HG02840 (cell line): ENCODE data around the gene UBE2M.
A peak's percentile ranks its signal among the peaks of the same experiment; 100 is the strongest.
"Not testable (repeated sequence)": the region's sequence is repeated elsewhere in the genome, so short reads cannot be mapped to it uniquely, and the experiment has no call there.

Experiments used
- ATAC-seq: cut with Tn5 transposase; IDR thresholded peaks from one replicate; pipeline ENCODE4 v1.9.1; 2021; ENCODE audit warnings: mild to moderate bottlenecking, moderate library complexity, moderate number of reproducible peaks; ENCODE audit not compliant: unreplicated experiment, low FRiP score

UBE2M gene

DNA sequence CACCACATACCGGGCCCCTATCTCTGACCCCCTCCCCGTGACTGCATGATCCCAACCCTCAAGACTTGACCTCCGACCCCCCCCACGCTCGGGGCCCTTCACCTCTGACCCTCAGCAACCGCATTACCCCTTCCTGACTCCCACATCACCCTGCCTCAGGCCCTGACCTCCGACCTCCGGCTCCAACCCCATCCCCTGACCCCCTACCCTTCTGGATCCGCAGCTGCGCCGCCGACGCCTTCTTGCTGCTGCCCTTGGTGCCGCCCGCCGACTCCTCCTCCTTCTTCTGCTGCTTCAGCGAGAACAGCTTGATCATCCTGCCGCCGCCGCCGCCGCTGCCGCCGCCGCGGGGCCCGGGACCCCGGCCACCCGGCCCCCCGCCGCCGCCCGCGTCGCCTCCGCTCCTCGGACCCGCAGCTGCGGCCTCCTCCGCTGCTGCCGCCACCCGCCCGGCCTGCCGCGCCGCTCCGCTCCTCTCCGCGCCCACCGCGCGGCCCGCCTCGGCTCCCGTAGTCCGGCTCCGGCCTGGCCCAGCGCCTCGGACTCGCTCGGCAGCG is at the start of gene UBE2M:
UBE2M (minus strand) TSS at position 546 of the 557 bp plus-strand sequence; CDS start at position 316, 230 bp downstream.
- ATAC-seq, result no peak

DNA sequence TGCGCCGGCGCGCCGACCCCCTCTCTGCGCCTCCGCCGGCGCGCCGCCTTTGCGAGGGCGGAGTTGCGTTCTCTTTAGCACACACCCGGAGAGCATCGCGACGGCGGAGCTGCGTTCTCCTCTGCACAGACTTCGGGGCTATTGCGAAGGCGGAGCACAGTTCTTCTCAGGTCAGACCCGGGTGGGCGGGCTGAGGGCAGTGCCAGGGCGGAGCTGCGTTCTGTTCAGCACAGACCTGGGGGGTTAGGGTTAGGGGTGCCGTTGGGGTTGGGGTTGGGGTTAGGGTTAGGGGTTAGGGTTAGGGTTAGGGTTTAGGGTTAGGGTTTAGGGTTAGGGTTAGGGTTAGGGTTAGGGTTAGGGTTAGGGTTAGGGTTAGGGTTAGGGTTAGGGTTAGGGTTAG is 48.8 kb upstream of the UBE2M start:
- not testable (repeated sequence) for ATAC-seq

DNA sequence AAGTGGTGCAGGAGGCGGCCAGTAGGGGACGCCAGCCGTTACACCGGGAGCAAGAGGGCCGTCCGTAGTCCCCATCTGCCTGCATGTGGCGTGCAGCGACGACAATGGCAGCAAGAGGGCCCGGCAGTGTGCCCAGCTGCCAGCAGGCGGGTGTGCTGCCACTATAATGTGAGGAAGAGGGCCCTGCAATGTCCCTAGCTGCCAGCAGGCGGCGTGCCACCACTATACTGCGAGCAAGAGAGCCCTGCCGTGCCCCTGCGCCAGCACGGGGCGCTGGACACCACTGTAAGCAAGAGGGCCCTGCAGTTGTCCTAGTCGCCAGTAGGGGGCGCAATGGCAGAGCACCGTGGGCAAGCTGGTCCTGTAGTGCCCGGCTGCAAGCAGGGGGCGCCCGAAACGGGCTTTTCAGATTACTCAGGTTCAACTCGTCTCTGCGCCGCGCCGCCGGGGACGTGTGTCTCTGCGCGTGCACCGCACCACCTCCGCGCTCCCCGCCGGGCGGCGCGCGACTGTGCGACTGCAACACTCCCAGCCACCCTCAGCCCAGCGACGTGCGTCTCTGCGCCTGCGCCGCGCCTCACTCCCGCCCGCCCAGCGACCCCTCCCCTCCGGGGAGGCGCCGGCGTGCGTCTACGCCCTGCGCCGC is 48.0 kb upstream of the UBE2M start:
- ATAC-seq, result not testable (repeated sequence)

DNA sequence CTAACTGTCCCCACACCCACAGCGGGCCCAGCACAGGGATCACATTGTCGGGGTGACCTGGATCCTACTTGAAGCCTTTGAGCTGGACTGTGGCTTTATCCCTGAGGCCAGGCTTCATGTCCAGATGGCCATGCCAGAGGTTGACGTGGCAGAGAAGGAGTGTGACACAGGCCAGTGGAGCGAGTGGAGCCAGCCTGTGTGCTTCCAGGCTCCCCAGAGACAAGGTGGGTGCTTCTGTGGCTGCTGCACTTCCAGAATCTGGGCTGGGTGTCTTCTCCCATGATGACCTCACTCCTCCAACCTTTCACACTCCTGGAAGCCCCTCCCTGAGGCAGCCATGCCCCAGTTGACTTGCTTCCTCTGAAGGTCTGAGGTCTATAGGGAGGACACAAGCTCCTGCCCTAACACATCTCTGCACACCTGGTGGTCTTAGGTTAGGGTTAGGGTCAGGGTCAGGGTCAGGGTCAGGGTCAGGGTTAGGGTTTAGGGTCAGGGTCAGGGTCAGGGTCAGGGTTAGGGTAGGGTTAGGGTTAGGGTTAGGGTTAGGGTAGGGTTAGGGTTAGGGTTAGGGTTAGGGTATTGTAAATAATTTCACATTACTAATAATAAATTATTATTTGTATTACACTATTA is 27.8 kb upstream of the UBE2M start:
- ATAC-seq, result no peak

DNA sequence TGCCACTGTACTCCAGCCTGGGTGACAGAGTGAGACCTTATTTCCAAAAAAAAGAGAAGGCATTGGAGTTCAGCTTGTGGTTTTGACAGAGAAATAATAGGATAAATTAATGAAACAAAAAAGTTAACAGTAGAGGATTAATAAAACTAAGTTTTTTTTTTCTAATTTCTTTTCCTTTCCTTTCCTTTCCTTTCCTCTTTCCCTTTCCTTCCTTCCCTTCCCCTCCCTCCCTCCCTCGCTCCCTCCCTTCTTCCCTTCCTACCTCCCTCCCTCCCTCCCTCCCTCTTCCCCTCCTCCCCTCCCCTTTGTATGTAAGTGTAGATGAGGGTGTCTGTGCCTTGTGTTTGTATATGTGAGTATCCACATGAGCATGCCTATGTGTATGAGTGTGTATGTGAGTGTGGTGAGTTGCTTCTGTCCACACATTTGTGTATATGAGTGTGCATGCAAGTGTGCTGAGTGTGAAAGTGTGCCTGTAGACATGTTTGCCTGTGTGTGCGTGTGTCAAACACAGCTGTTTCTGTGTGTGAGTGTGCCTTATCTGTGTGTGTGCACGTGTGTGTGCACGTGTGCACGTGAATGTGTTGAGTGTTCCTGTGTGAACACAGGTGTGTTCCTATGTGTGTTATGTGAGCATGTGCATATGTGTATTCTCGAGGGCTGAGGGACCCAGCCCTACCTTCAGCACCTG is 27.2 kb upstream of the UBE2M start:
- ATAC-seq, result no peak

DNA sequence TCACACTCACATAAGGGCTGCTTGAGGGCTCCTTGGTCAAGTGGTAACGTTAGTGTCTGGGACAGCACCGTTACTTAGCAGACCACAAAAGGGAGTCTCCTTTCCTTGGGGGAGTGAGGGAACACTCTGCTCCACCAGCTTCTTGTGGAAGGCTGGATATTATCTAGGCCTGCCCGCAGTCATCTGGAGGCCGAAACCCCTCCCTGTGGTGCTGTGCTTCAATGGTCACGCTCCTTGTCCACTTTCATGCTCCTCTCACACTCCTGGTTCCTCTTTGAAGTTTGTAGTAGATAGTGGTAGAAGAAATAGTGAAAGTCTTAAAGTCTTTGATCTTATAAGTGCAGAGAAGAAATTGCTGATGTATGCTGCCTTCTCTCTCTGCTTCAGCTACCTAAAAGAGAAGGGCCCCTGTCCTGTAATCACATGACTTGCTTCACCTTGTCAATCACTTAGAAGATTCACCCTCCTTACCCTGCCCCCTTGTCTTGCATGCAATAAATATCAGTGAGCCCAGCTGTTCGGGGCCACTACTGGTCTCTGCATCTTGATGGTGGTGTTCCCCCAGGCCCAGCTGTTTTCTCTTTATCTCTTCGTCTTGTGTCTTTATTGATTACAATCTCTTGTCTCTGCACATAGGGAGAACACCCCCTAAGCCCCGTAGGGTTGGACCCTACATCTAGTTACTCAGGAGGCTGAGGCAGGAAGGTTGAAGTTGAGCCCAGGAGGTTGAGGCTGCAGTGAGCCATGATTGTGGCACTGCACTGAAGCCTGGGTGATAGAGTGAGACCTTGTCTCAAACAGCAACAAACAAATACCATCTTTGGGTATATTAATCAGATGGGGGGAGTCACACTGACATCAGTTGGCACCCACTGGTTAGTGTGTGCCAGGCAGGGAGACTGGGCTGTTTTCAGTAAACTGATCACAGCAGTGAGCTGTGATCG is 26.4 kb upstream of the UBE2M start:
- ATAC-seq, result no peak

DNA sequence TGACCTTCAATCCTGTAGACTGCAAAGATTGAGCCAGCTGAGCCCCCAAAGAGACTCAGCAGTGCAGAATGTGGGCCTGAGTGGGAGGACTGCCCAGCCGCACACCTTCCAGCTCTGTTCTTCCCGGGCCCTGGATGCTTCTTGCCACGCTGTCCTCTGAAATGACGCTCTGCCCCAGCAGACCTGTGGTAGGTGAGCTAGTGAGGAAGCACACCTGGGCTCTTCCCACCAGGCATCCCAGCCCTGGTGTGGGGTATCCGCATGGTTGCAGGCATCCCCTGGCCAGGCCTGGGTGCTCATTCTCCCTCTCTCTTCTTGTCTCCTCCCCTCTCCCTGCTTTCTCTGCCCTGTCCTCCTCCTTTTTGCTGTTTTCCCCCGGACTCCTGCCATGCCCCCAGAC is 24.6 kb upstream of the UBE2M start:
- no peak for ATAC-seq

DNA sequence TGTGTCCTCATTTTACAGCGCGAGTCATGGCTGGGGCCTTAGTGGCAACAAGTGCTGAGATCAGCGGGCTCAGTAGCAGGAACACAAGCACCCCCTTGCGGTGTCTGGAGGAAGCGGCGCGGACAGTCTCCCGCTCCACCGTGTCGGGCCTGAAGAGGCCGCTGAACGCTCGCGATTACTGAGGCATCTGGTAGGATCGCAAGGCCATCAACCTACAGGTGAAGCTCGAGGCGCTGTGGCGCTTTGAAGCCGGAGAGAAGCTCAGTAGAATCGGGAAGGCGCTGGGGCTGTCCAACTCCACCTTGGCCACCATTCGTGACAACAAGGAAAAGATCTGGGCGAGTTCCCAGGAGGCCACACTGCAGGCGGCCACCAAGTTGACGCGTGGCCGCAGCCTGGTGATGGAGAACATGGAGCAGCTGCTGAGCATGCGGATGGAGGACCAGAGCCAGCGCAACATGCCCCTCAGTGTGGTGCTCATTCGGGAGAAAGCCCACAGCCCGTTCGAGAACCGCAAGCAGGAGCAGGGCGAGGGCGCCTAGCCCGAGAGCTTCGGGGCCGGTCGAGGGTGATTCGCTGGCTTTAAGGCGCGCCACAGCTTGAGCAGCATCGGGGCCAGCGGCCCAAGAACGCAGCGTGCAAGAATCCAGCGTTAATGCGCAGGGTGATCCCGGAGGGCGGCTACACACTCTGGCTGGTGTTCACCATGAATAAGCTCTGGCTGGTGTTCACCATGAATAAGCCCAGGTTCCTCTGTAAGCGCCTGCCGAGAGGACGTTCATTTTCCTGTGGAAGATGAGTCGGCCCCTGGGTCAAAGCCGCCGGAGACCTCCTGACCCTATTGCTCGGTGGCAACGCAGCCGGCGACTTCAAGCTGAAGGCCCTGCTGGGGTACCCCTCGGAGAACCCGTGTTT is 23.1 kb upstream of the UBE2M start:
- no peak for ATAC-seq

DNA sequence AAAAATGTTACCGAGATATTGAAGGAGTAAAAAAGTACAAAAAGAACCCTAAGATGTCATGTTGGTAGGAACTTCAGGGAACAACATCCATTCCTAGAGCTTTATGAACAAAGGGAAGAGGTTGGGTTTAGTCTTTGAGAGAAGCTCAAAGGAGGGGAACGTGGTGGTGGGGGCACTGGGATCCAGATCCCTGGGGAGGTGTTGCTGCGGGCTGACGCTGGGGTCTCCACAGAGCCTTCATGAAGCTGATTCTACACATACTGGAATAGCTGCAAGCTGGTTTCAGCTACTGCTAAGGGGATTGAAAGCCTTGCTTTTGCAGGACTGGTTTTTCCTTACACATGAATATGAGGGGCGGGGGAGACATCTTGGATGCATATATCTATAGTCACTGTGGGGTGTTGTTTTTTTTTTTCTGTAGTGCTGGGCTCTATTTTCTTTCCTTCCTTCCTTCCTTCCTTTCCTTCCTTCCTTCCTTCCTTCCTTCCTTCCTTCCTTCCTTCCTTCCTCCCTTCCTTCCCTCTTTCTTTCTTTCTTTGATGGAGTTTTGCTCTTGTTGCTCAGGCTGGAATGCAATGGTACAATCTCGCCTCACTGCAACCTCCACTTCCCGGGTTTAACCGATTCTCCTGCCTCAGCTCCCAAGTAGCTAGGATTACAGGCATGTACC is 21.2 kb upstream of the UBE2M start:
- ATAC-seq, result no peak

DNA sequence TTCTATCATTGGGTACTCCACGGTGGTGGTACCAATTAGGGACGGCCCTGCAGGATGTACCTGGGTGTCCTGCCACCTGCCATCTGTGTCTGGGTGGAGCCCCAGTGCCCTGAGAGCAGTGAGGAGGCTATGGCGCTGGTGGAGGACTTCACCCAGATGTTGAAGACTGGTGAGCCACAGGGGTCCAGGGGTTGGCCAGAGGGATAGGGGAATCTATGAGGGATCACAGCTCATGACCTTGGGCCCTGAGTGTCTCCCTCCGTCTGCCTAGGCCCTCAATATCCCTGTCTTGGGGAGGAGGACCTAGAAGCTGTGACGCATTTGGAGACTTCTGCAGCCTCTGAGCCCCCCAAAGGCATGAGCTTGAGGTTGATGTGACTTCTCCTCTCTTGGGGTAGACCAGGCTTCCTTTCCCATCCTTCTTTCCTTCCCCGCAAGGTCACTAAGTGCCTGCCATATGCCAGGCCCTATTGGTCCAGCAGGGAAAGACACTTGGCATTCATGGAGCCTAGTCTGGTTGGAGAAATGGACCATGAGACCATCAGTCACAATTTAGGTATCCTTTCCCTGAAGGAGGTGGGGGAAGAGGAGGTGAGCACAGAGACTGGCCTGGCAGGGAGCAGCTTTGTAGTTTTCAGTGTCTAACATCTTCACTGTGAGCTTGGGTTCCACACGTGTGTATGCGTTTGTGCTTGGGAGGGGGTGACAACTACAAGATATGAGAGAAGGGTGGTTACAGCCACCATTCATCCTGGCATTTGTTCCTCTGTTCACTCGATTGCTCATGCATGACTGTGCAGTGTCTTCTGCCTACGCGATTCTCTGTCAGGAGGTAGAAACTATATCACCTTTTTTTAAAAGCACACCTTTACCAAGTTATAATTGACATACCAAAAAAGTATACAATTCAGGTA is 19.9 kb upstream of the UBE2M start:
- ATAC-seq, result no peak

DNA sequence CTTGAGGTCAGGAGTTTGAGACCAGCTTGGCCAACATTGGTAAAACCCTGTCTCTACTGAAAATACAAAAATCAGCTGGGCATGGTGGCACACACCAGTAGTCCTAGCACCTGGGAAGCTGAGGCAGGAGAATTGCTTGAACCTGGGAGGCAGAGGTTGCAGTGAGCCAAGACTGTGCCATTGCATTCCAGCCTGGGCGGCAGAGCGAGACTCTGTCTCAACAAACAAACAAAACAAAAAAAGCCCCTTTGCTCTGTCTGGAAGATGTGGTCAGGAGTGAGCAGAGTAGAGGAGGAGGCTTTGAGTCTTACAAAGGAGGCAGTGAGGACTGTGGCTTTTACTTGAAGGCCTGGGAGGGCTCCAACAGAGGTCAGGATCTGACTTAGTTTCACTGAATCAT is 19.2 kb upstream of the UBE2M start:
- ATAC-seq, result not testable (repeated sequence)

DNA sequence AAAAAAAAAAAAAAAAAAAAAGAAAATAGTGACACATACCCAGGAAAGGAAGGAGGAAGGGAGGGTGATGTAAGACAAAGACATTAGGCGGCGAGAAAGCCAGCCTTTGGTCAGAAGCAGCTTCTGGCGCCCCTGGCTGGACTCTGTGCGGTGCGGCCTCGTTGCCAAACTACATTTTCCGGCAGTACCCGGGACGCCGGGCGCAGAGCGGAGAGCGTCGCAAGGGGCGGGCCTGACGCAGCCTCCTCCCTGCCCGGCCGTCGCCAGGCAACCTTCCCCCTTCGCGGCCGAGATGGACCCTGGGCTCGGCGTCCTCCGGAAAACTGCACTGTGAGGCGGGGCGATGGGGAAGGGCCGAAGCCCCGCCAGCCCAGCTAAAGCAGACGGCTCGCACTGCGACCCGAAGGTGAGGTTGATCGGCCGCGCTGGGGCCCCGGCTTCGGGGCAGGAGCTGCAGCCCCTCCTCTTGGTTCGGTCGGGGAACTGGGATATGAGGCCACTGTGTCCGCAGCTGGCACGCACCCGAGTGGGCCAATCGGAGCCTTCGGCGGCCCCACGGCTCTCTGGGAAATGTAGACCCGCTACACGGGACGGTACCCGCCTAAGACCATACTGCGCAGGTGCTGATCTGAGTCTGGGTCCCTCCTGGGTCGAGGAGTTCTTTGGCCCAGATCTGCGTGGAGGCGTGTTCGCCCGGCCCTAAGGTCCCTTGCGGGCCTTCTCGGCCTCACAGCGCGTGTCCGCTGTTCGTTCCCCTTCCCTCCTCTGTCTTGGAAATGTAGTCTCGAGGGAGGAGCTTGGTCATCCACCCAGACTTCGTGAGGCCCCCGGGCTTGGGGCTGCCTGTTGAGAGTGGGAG is 17.0 kb upstream of the UBE2M start:
- peak; percentile 31 for ATAC-seq

DNA sequence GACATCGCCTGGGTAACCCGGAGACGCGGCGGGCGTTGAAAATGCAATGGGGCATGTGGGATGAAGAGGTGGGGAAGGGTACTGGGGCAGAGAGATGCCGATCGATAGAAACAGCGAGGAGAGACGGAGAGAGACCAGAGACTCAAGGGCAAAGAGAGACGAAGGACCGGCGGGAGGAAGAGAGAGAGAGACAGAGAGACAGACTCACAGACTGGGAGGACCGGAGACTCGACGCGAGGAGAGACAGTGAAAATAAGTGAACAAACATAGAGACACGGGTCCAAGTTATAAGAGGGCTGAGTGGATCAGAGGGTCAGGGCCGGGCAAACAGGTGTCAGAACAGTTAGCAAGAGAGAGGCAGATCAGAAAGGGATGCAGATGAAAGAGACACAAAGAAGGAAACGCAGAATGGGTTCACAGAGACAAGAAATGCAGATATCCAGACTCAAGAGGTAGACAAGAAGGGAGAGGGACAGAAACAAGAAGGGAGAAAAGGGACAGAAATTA is 15.3 kb upstream of the UBE2M start:
- no peak for ATAC-seq

DNA sequence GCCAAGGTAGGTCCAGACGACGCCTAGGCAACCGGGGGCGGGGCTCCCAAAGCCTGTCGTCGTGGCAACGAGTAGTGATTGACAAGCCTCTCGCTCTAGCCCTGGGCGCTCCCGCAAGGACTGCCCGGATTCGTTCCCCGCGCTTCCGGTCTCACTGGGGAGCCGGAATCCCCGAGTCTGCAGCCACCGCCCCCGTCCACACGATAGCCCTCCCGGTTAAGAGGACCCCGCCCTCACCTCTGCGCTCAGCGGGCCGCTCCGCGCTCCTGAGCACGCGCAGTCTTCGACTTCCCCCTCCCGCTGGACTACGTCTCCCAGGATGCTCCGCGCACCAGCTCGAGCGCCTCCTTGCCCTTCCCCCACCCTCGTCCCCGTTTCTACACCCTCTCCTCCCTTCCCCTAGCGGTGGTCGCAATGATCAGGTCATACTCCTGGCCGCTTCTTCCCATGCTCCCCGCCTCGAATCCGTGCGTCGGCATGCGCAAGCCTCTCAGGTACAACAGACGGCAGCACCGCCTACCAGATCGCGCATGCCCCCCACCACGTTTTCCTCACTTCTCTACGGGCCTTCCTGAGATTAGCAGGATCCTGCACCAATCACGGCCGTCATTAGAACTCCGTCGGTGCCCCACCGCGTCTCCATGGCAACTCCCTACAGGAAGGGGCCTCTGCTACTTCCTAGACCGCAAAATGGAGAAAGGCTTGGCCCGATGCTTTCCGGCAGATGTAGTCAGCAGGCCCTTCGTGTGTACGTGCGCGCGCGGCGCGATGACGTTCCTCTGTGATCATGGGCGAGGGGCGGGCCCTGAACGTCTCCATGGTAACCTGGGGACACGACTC is 14.6 kb upstream of the UBE2M start, which contains the start of gene MZF1:
MZF1 (minus strand) TSS at position 518 of the 840 bp plus-strand sequence. CDS start 1,946 bp downstream, outside the sequence.
- peak; percentile 63 for ATAC-seq

DNA sequence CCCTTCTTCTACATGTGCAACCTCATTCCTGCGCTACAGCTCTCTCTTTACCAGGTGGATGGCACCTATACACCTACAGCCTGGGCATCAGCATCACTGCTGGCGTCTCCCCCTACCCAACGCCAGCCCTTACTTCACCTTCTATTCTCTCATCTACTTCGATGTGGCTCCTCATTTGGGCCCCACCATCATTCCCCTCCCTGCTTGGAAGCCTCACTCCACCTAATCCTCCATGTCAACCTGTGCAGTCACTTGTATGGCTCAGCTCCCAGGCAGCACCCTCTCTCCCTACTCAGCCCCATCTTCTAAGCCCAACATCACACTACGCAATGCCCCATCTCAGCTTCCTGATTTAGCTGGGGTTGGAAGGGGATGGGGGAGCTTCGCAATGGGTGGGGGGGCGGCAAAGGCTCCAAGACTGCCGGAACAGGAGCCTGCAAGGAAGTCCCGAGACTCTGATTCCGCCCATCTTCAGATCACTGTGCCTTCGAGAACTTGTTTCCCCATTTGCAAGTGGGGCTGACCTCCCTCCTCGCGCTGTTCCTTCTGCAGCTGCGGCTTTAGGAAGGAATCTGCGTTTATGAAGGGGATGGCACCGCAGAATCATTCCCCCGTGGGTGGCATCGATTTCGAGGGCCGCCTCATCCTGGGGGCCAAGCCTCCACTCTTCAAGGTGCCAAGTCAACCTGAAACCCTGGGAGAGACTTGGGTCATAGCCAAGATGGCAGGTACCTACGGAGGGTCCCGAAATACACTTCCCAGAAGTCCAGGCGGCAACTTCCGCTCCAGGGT is 13.8 kb upstream of the UBE2M start:
- no peak for ATAC-seq
